GM23338 (cell line): ENCODE results near the gene CLRN2. TPM values are rescaled to one million over a fixed set of nuclear protein-coding genes. Genes with fewer than 3 reads are reported as not detected.

ENCODE experiments used
- ATAC-seq: fragments of 200-7000 bp; cut with Tn5 transposase; 3 replicates; pipeline ENCODE4 v1.9.1; 2020
- DNase-seq: peaks from one replicate; pipeline ENCODE4 v3.0.0-alpha.2; 2015; ENCODE audit warnings: low spot score
- H2AFZ ChIP-seq: fragments of 200-600 bp; sonication (generic); 2 replicates; pipeline ENCODE4 v1.8.0; 2016; ENCODE audit warnings: antibody characterized with exemption, mild to moderate bottlenecking, moderate library complexity
- H3F3A ChIP-seq: fragments of 200-600 bp; sonication (generic); replicated peaks from 2 replicates; pipeline ENCODE4 v1.8.0; 2017; ENCODE audit warnings: antibody characterized with exemption, mixed run types, low read depth
- H3K27ac ChIP-seq: fragments of 200-600 bp; sonication (generic); 2 replicates; pipeline ENCODE4 v1.6.1; 2016; ENCODE audit warnings: low read depth
- H3K27me3 ChIP-seq: fragments of 200-600 bp; sonication (generic); 2 replicates; pipeline ENCODE4 v1.8.0; 2016; ENCODE audit warnings: mild to moderate bottlenecking, mixed run types, moderate library complexity; ENCODE audit not compliant: insufficient read depth
- H3K36me3 ChIP-seq: fragments of 200-600 bp; sonication (generic); 2 replicates; pipeline ENCODE4 v1.8.0; 2016; ENCODE audit warnings: mild to moderate bottlenecking; ENCODE audit not compliant: insufficient read depth
- H3K4me1 ChIP-seq: fragments of 200-600 bp; sonication (generic); 2 replicates; pipeline ENCODE4 v1.8.0; 2016; ENCODE audit warnings: mild to moderate bottlenecking, moderate library complexity; ENCODE audit not compliant: insufficient read depth
- H3K4me2 ChIP-seq: fragments of 200-600 bp; sonication (generic); 2 replicates; pipeline ENCODE4 v1.7.1; 2017; ENCODE audit warnings: mixed run types
- H3K4me3 ChIP-seq: fragments of 200-600 bp; sonication (generic); 2 replicates; pipeline ENCODE4 v1.6.1; 2016; ENCODE audit warnings: mixed run types
- H3K79me2 ChIP-seq: fragments of 200-600 bp; sonication (generic); replicated peaks from 2 replicates; pipeline ENCODE4 v1.8.0; 2017; ENCODE audit warnings: mild to moderate bottlenecking; ENCODE audit not compliant: insufficient read depth
- H3K9me2 ChIP-seq: fragments of 200-600 bp; sonication (generic); 2 replicates; pipeline ENCODE4 v1.8.0; 2017; ENCODE audit not compliant: insufficient read depth
- H4K20me1 ChIP-seq: fragments of 200-600 bp; sonication (generic); replicated peaks from 2 replicates; pipeline ENCODE4 v1.8.0; 2017; ENCODE audit warnings: mild to moderate bottlenecking; ENCODE audit not compliant: insufficient read depth
- H3K27ac Mint-ChIP-seq: 2 replicates; pipeline ENCODE4 v1.8.0; 2020; ENCODE audit warnings: inconsistent platforms, mild to moderate bottlenecking, moderate library complexity, mixed read lengths
- H3K27me3 Mint-ChIP-seq: 3 replicates; pipeline ENCODE4 v1.8.0; 2022; ENCODE audit warnings: low read depth, mild to moderate bottlenecking, moderate library complexity, mixed read lengths, inconsistent platforms; ENCODE audit not compliant: insufficient read depth, poor library complexity
- H3K36me3 Mint-ChIP-seq: 3 replicates; pipeline ENCODE4 v1.8.0; 2021; ENCODE audit warnings: low read depth, mild to moderate bottlenecking, inconsistent platforms, moderate library complexity, mixed read lengths
- H3K4me1 Mint-ChIP-seq: 3 replicates; pipeline ENCODE4 v1.8.0; 2020; ENCODE audit warnings: mild to moderate bottlenecking, inconsistent platforms, mixed read lengths
- H3K4me3 Mint-ChIP-seq: 3 replicates; pipeline ENCODE4 v1.8.0; 2021; ENCODE audit warnings: moderate library complexity, mild to moderate bottlenecking, inconsistent platforms, mixed read lengths
- H3K9me3 Mint-ChIP-seq: 3 replicates; pipeline ENCODE4 v1.8.0; 2020; ENCODE audit warnings: moderate library complexity, mild to moderate bottlenecking, inconsistent platforms, mixed read lengths
- CTCF ChIP-seq, 2 experiments: fragments of 200-600 bp in 1 of 2; sonication (generic) in 1 of 2; conservative IDR thresholded peaks; 2 replicates each; pipeline versions ENCODE4 v1.5.1 to v1.6.1; 2016 to 2017; ENCODE audit warnings: antibody characterized with exemption in 2 of 2, low read depth in 2 of 2, mild to moderate bottlenecking in 2 of 2, moderate library complexity in 1 of 2
- ETS1 ChIP-seq: IDR thresholded peaks from 2 replicates; pipeline ENCODE4 v1.6.1; 2016; ENCODE audit warnings: antibody characterized with exemption
- EZH2phosphoT487 ChIP-seq: fragments of 200-600 bp; sonication (generic); IDR thresholded peaks from one replicate; pipeline ENCODE4 v1.8.1; 2018; ENCODE audit warnings: antibody characterized with exemption; ENCODE audit not compliant: unreplicated experiment
- JUNB ChIP-seq: IDR thresholded peaks from one replicate; pipeline ENCODE4 v1.6.1; 2016; ENCODE audit warnings: antibody characterized with exemption; ENCODE audit not compliant: unreplicated experiment
- ZNF114 ChIP-seq: fragments of 250-450 bp; sonication (Bioruptor Pico); IDR thresholded peaks from 2 replicates; pipeline ENCODE4 v1.5.0; 2020; ENCODE audit warnings: mild to moderate bottlenecking, moderate library complexity
- ZNF462 ChIP-seq: fragments of 250-450 bp; sonication (Bioruptor Pico); IDR thresholded peaks from 2 replicates; pipeline ENCODE4 v1.5.0; 2020; ENCODE audit warnings: mild to moderate bottlenecking, moderate library complexity
- polyA plus RNA-seq: library from polyadenylated mRNA; unstranded; fragments of >200 nt; fragmentation: Nextera tagmentation; extraction: Ambion mirVana; gene quantifications from 2 replicates; pipeline ENCODE4 v1.2.1, GENCODE V29; 2016
- total RNA-seq: library from RNA; depleted of rRNA; stranded (reverse); fragments of >200 nt; shearing (Covaris generic); gene quantifications from 2 replicates; pipeline ENCODE4 v1.2.3, GENCODE V29; 2014

The CLRN2 gene
- total and polyA plus RNA-seq, 2 experiments from 2014 or later, result not detected

- TF ChIP-seq ETS1 (no peak), CTCF (conservative IDR thresholded peaks at IDR 0.05; ENCODE audit: low read depth in 2 of 2) (no peak), EZH2phosphoT487 (no peak), JUNB (no peak), ZNF462 (CRISPR knock-in tag) (no peak), ZNF114 (CRISPR knock-in tag) (no peak)
- peaks cover 11% of the 10 kb centered on the region; the same call in 2 of the 3 replicates for H3K4me1 Mint-ChIP-seq
- no peak for DNase-seq
- H3K4me3 ChIP-seq, result no peak overlapping the region
- H4K20me1 ChIP-seq, result peaks cover 7% of the 10 kb centered on the region; the same call in 1 of the 2 replicates
- H3K27me3 Mint-ChIP-seq, result peaks cover 3% of the 10 kb centered on the region
- no peak overlapping the region for H3K4me3 Mint-ChIP-seq
- no peaks in the 10 kb centered on the region for H3K27me3 ChIP-seq
- no peaks in the 10 kb centered on the region for H3K9me3 Mint-ChIP-seq
- H3K36me3 ChIP-seq, result peaks cover 7% of the 10 kb centered on the region; the same call in 1 of the 2 replicates
- H2AFZ ChIP-seq, result no peak overlapping the region
- H3K36me3 Mint-ChIP-seq, result peaks cover 43% of the 10 kb centered on the region
- H3K27ac ChIP-seq, result no peak overlapping the region
- H3F3A ChIP-seq, result no peaks in the 10 kb centered on the region
- no peaks in the 10 kb centered on the region for H3K79me2 ChIP-seq
- no peaks in the 10 kb centered on the region; the same call in 1 of the 2 replicates for H3K4me1 ChIP-seq
- H3K4me2 ChIP-seq, result peak overlapping the region; percentile 48; the same call in 1 of the 2 replicates
- peak overlapping the region; percentile 58; the same call in 1 of the 2 replicates for H3K27ac Mint-ChIP-seq
- H3K9me2 ChIP-seq, result no peaks in the 10 kb centered on the region
- ATAC-seq, result peak; percentile 50
Observed at GRCh38 chr4:17494258-17495190, 20.4 kb upstream of the CLRN2 start.
